Stomach (tissue), 9 donors: Measurements from ENCODE around the gene LONP2. TPM values are rescaled to one million over a fixed set of nuclear protein-coding genes. Genes with fewer than 3 reads are reported as not detected.
A peak's percentile ranks its signal among the peaks of the same experiment; 100 is the strongest.

Experiments
- DNase-seq, 2 donors: peaks; one replicate each; pipeline versions ENCODE4 v3.0.0 to v3.0.0-alpha.2; 2013 to 2019
- H3K27ac ChIP-seq, 5 donors: fragments of 200-600 bp in 4 of 5; sonication (generic) in 4 of 5; one replicate each; pipeline ENCODE4 v1.5.1; 2013 to 2019; ENCODE audit warnings: mild to moderate bottlenecking in 1 of 5, moderate library complexity in 1 of 5
- H3K27me3 ChIP-seq, 3 donors: fragments of 200-600 bp; sonication (generic); one replicate each; pipeline ENCODE4 v1.5.1; 2017 to 2019; ENCODE audit warnings: mixed run types in 1 of 3
- H3K36me3 ChIP-seq, 4 donors: fragments of 200-600 bp; sonication (generic); 1 replicate in 3 of 4; 2 replicates in 1 of 4; pipeline ENCODE4 v1.5.1; 2016 to 2019
- H3K4me1 ChIP-seq, 4 donors: fragments of 200-600 bp; sonication (generic); one replicate each; pipeline ENCODE4 v1.5.1; 2016 to 2019
- H3K4me3 ChIP-seq, 4 donors: fragments of 200-600 bp; sonication (generic) in 3 of 4; one replicate each; pipeline ENCODE4 v1.5.1; 2016 to 2019; ENCODE audit warnings: mild to moderate bottlenecking in 1 of 4
- H3K9me3 ChIP-seq, 4 donors: fragments of 200-600 bp; sonication (generic); one replicate each; pipeline ENCODE4 v1.5.1; 2016 to 2019
- CTCF ChIP-seq, 7 experiments: fragments of 450-650 bp in 4 of 7; fragments of 200-600 bp in 3 of 7; sonication (generic) in 3 of 7; IDR thresholded peaks; one replicate each; pipeline ENCODE4 v1.5.1; 2016 to 2019; ENCODE audit warnings: antibody characterized with exemption in 7 of 7, control low read depth in 2 of 7, mild to moderate bottlenecking in 1 of 7
- EP300 ChIP-seq: sonication (generic); formaldehyde crosslinking; IDR thresholded peaks from one replicate; pipeline ENCODE4 v1.6.1; 2017; ENCODE audit warnings: antibody characterized with exemption
- POLR2A ChIP-seq, 4 donors: fragments of 450-650 bp; IDR thresholded peaks; one replicate each; pipeline ENCODE4 v1.6.1; 2016; ENCODE audit warnings: antibody characterized with exemption in 4 of 4, control low read depth in 2 of 4, mild to moderate bottlenecking in 1 of 4, moderate library complexity in 1 of 4
- POLR2AphosphoS5 ChIP-seq, 3 donors: sonication (generic); formaldehyde crosslinking; IDR thresholded peaks; one replicate each; pipeline ENCODE4 v1.6.1; 2016; ENCODE audit warnings: antibody characterized with exemption in 3 of 3
- WGBS, 5 donors: extraction: QIAGEN DNeasy Blood & Tissue Kit in 3 of 5; methylation state at CpG; one replicate each; pipeline versions ENCODE4 v1.1.5 to v1.1.7; 2013 to 2018; 5-methylcytosine and 5-hydroxymethylcytosine counted together
- intact Hi-C: fragments of 100-400 bp; cut with DNase I; formaldehyde crosslinking; loops from one replicate; pipeline ENCODE4 v1.15.1; 2023; ENCODE audit warnings: low total_unique reads
- polyA plus RNA-seq, 3 donors: library from polyadenylated mRNA; stranded (reverse); fragments of 200-250 nt; gene quantifications; one replicate each; pipeline ENCODE4 v1.2.3, GENCODE V29; 2013
- total RNA-seq, 5 donors: library from RNA; depleted of rRNA; stranded (reverse); fragments of >200 nt; gene quantifications; one replicate each; pipeline versions ENCODE4 v1.1.0 to v1.2.3, GENCODE V29; 2014 to 2016
- donor health status: healthy with polysubstance abuse.
- donor health status: Bipolar disorder and iron deficiency.
- donor health status: healthy.

LONP2 gene
- total and polyA plus RNA-seq, 8 donors = 13.0 to 140 (median 26.7) TPM

GRCh38 chr16:48317026-48317425, 72.9 kb downstream of the LONP2 start:
- Histone ChIP-seq H3K4me1 (peaks cover 11 to 33% (median 23%) of the 10 kb centered on the region in 4 donors), H3K9me3 (peaks cover 0 to 10% (median 5%) of the 10 kb centered on the region in 4 donors), H3K27me3 (no peaks in the 10 kb centered on the region), H3K27ac (no peak overlapping the region), H3K4me3 (no peak overlapping the region), H3K36me3 (peaks cover 4 to 32% (median 13%) of the 10 kb centered on the region in 4 donors)
- no peak for DNase-seq
- intact Hi-C loops = no loop called here
- TF ChIP-seq CTCF (IDR thresholded peaks at IDR 0.05) (no peak), POLR2A (IDR thresholded peaks at IDR 0.05) (no peak)
- 80 to 100% (median 96%) methylated on average over 1 of the region's 1 CpG for WGBS, 5 donors

DNA sequence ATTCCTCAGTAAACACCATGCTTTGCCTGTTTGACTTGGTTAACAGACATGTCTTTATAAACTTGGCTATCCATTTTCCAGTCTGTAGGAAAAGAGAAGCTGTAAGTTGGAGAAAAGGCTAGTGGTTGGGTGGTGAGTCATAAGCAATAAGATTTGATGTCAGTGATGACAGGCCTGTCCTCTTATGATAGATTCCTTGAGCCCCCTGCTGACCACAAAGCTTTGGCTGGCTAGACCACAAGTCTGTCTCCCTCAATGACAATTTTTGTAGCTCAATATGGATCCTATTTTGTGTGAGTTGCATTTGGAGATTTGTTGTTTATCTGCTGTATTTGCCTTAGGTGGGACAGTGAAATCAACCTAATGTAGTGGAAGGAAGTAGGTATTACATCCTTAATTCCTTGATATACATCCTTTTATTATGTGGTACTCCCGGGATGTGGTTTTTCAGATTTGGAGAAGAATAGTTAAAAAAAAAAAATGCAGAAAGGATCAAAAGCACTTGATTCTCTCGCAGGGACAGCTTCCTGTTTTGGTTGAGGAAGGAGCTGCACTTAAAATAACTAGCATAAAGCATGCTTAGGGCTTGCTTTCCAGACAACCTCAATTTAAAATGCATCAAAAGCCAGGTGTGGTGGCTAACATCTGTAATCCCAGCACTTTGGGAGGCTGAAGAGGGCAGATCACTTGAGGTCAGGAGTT, 73.7 kb downstream of the LONP2 start:
- no peak for DNase-seq
- H3K4me1 ChIP-seq = peaks cover 11 to 33% (median 23%) of the 10 kb centered on the region in 4 donors
- peaks cover 0 to 33% (median 15%) of the 10 kb centered on the region in 4 donors for H3K36me3 ChIP-seq
- peaks cover 0 to 8% (median 4%) of the 10 kb centered on the region in 4 donors for H3K9me3 ChIP-seq
- H3K27ac ChIP-seq = peak overlapping the region in 2 of 5 donors; percentile 18 to 47
- no peak overlapping the region for H3K4me3 ChIP-seq
- intact Hi-C loops = no loop called here
- WGBS, 5 donors = 54 to 79% (median 69%) methylated on average over 2 of the region's 2 CpGs
- TF ChIP-seq POLR2AphosphoS5 (IDR thresholded peaks at IDR 0.05) = no peak
- no peak for TF ChIP-seq POLR2A (IDR thresholded peaks at IDR 0.05)
- TF ChIP-seq CTCF (IDR thresholded peaks at IDR 0.05) = no peak
- no peak for TF ChIP-seq EP300
- no peaks in the 10 kb centered on the region for H3K27me3 ChIP-seq

DNA sequence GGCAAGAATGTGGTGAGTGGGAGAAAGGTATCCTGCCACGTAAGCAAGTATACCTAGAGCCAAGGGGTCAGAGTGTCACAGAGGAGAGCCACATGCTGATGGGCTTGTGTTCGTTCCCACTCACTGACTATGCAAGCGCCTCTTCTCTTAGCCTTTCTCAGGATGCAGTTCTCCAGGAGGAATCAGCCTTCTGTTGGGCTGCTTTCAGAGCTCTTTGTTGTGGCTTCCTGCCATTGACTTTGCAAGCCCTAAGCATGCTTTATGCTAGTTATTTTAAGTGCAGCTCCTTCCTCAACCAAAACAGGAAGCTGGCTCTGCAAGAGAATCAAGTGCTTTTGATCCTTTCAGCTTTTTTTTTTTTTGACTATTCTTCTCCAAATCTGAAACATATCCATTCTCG, 74.5 kb downstream of the LONP2 start:
- H3K27me3 ChIP-seq = no peaks in the 10 kb centered on the region
- intact Hi-C loops = no loop called here
- DNase-seq = peak in 1 of 2 donors; percentile 60
- TF ChIP-seq EP300 (no peak), POLR2AphosphoS5 (IDR thresholded peaks at IDR 0.05) (no peak), CTCF (IDR thresholded peaks at IDR 0.05) (no peak), POLR2A (IDR thresholded peaks at IDR 0.05) (no peak)
- peaks cover 0 to 3% (median under 1%) of the 10 kb centered on the region in 4 donors for H3K9me3 ChIP-seq
- no peak overlapping the region for H3K4me3 ChIP-seq
- H3K36me3 ChIP-seq = peaks cover 0 to 25% (median 11%) of the 10 kb centered on the region in 4 donors
- H3K27ac ChIP-seq = peak overlapping the region in 3 of 5 donors; percentile 18 to 47 (median 47)
- H3K4me1 ChIP-seq = peaks cover 11 to 38% (median 24%) of the 10 kb centered on the region in 4 donors
- WGBS, 5 donors = 52 to 78% (median 71%) methylated on average over 4 of the region's 4 CpGs

GRCh38 chr16:48321317-48322036, 77.4 kb downstream of the LONP2 start:
- no peak for TF ChIP-seq CTCF (IDR thresholded peaks at IDR 0.05)
- TF ChIP-seq POLR2AphosphoS5 (IDR thresholded peaks at IDR 0.05) = no peak
- TF ChIP-seq EP300 = no peak
- TF ChIP-seq POLR2A (IDR thresholded peaks at IDR 0.05) = no peak
- WGBS, 5 donors = 67 to 86% (median 83%) methylated on average over 2 of the region's 2 CpGs
- no peak for DNase-seq
- Histone ChIP-seq H3K4me3 (no peak overlapping the region), H3K4me1 (peaks cover 11 to 44% (median 26%) of the 10 kb centered on the region in 4 donors), H3K9me3 (no peaks in the 10 kb centered on the region), H3K27me3 (no peaks in the 10 kb centered on the region), H3K36me3 (peaks cover 0 to 17% (median 16%) of the 10 kb centered on the region in 4 donors), H3K27ac (no peak overlapping the region)
- intact Hi-C loops = no loop called here
